NCI-H128 (cell line): ENCODE measurements around the gene HAAO.
A peak's percentile ranks its signal among the peaks of the same experiment; 100 is the strongest.

Experiments used
- DNase-seq: peaks from one replicate; lab custom pipeline; 2025; ENCODE audit not compliant: unreplicated experiment; lab: John Stamatoyannopoulos, UW

Gene HAAO

DNA sequence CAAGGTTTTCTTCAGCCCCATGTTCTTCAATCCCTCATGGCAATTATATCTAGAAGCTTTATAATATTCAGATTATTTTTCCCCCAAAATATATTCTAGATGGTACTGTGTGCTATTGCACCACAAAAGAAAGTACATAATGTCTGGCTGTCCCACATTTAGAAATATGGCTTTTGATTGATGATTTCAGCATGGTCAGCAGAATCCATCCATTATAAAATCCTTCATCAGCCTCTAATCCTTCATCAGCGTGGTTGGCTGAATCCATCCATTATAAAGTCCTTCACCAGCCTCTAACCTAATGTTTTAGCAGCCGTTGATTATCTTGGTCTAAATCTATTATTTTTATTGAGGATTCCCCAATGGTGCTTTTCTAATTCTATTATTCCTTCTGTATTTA is 23.3 kb upstream of the HAAO start:
- DNase-seq: no peak

DNA sequence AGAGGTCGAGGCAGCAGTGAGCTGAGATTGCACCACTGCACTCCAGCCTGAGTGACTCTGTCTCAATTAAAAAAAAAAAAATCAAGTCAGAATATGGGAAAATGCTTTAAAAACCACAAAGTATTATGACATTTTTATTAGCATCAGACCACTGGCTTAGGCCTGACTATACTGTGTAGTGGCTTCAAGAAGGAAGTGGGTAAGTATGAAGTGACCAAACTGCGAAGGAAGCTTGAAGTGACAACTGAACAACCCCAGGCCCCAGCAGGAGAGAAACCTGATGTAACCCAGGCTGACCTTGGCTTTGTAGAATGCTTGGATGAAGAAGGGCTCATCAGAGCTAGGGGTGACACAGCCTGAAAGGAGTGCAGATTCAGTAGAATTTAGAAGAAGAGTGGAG is 21.4 kb upstream of the HAAO start:
- no peak for DNase-seq

- DNase-seq: no peak
These were observed 20.6 kb upstream of the HAAO start for GRCh38 chr2:42812899-42813479.

- DNase-seq: no peak
These were observed 18.8 kb upstream of the HAAO start for GRCh38 chr2:42810971-42811811.

GRCh38 chr2:42810121-42810970 is 18.0 kb upstream of the HAAO start:
- peak; percentile 82 for DNase-seq

DNA sequence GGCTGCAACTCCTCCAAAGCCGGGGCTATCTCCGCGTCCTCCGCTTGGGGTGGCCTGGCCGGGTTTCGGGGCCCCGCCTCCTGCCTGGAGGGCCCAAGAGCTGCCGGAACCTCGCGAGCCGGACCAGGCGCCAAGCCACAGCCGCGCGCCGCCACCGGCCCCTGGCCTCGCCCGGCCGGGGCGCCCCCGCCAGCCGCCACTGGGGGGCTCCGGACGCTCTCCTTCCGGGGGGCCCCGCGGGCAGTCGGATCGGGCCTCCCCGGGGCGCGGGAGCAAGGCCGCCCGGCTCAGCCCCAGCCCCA is 17.4 kb upstream of the HAAO start:
- DNase-seq: peak; percentile 39

GRCh38 chr2:42809131-42809818 is 16.9 kb upstream of the HAAO start:
- DNase-seq: no peak

DNA sequence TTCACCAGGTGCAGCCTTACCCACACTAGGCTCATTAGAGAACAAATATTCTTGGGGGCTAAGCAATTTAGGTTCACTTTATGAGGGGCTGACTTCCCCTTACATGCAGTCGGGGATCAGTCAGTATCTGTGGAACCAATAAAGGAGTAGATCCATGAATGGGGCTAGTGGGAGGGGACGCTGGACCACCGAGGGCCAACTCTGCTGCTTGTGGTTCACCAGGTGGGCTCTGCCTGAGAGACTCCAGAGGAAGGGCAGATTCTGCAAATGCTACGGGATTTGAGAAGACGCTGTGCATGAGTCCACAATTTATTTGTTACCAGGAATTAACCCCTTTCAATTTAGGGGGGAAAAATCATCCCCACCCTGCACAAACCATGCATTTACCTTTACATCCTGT is 15.9 kb upstream of the HAAO start:
- DNase-seq: no peak

- no peak for DNase-seq
These were observed 14.4 kb upstream of the HAAO start for GRCh38 chr2:42806786-42807185.

DNA sequence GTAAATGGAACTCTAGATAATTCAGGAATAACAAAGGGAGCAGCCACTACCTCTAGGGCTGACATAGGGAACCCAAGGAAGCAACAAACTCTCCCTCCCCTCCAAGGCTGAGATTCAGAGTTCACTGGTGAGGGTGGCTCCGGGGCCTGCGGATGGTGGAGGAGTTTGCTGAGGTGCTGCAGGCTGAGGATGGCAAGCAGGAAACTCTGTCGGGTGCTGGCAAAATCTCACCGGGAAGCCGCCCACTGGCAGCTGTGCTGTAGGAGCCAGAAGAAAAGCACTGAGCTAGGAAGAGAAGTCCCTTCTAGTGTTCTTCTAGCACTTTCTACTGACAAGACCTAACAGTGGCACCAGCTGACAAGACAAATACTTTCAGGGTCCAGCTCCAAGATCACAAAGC is 12.5 kb upstream of the HAAO start:
- DNase-seq: no peak

DNA sequence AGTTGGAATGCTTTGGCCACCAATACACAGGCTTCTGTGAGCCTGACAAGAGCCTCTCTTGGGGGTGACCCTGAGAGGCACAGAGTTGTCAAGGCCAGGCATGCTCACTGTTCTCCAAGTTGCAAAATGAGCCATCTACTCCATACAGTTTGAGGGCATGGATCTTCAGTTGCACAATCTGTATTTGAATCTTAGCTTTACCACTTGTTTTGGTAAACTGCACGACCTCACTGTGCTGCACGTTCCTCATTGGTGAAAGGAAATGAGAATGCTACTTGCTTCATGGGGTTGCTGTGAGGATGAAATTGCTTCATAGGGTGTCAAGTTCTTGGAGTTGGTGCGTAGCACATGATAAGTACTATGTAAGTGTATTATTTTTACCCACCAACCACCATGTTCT is 12.0 kb upstream of the HAAO start:
- DNase-seq: no peak

GRCh38 chr2:42802150-42802549 is 9.8 kb upstream of the HAAO start:
- DNase-seq: no peak

DNA sequence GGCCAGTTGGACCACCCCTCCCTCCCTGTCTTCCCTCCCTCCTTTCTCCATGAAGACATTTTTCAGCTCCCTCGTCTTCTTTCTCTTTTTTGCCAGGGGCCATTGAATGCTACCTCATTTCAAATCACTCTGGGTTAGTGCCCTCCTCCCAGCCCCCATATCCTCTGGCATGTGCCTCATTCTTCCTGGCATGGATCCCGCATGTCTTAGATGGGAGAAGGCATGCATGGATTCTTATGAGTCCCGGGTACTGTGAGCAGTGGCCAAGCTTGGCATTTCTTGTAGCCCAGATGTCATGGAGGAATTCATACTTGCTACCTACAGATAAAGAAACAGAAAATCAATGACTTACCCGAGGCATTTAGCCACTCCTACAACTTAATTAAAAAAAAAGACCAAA is 9.0 kb upstream of the HAAO start:
- DNase-seq: no peak

DNA sequence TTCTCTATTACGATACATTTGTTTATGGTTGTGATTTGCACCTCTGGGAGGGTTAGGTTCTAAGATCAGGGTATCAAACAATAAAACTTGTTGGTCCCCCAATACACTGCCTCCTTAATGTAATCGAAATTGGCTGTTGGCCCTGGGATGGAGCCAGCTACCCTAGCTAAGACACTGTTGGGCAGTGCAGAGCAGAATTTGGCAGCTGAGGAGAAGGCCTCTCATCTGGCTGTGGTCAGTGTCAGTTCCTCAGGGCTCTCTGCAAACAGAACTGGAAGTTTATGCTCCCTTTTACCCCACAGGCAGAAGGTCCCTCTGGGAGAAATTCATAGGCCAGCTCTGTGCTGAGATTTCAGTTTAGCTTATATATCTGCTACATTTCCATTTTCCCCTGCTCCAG is 8.6 kb upstream of the HAAO start:
- no peak for DNase-seq

DNA sequence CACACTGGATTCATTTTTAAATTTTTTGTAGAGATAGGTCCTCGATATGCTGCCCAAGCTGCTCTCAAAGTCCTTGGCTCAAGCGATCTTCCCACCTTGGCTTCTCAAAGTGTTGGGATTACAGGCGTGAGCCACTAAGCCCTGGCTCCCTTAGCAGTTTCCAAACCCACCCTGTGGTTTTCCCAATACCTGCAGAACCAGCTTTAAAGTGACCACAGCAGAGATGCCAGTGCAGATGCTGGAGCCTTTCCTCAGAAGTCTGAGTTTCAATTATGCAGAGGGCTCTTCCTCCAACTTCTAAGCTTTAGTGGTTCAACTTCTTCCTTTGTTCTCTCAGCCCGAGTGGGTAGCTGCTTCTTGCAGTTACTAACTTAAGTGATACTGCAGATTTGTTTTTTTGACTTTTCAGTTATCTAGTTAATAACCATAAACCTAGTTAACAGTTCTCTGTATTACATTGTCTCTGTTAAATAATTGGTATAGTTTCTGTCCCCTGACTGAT is 8.1 kb upstream of the HAAO start:
- no peak for DNase-seq

DNA sequence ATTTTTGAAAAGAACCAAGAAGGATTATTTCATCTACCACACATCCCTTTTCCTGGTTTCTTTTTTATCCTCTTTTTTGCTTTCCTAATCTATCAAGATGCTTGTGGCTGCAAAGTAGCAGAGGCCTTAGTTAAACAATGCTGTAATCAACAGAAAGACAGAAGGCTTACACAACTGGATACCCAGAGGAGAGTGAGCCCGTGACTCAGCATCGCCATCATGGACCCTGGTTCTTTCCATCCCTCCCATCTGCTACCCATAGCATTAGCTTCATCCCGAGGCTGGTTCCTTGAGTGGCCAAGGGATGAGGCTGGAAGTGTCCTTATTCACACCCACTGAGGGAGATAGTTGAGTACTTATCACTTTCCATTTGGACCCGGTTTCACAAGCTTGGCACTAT is 7.5 kb upstream of the HAAO start:
- DNase-seq: no peak

DNA sequence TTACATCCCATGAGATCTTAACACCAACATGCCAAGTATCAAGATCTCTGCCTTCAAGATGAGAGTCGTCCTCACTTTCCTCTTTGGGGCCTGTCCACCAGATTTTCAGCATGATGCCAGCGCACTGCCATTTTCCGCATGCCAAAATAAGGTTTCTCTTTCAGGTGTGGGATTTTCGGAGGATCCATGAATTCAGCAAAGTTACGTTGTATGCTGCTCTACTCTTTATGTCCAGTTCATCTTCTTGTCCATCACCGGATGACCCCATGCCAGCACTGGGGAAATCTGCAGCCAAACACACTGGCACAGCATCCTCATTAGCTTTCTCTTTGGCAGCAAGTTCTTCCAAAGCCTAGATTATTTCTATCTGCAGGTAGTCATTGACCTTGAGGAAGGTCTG is 4.9 kb upstream of the HAAO start:
- no peak for DNase-seq

GRCh38 chr2:42796427-42797248 is 4.3 kb upstream of the HAAO start:
- no peak for DNase-seq

DNA sequence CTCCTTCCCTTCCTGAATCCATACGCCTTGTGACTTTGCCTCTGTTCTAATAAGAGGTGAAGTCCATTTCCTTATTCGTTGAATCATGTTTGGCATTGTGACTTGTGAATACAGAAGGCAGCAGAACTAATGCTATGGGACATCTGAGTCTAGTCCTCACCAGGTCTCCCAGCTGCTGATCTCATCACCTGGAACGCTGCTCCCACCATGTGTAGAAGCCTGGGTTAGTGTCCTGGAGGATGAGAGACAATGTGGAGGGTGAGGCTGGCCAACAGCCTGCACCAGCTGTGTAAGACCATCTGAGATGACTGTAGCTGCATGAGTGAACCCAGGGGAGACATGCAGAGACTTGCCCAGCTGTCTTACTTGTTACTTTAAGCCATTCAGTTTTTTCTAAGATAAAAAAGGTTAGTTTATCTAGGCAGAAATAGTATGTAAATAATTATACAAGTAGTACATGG is 3.5 kb upstream of the HAAO start:
- DNase-seq: no peak

DNA sequence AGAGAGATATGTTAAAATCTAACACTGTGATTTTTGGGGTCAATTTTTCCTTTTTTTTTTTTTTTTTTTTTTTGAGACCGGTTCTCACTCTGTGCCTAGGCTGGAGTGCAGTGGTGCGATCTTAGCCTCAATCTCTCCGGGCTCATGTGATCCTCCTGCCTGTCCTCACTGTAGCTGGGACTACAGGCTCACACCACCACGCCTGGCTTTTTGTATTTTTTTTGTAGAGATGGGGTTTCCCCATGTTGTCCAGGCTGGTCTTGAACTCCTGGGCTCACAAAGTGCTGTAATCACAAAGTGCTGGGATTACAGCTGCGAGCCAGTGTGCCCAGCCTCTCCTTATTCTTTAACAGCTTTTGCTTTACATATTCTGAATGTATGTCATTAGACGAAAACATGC is 2.9 kb upstream of the HAAO start:
- no peak for DNase-seq
